GM12872 (cell line): Measurements from ENCODE around the gene LOC101059915.

Source experiments
- TF ChIP-seq, protein P1 (sequence below): IDR thresholded peaks from 3 replicates; pipeline ENCODE4 v1.5.1; 2011; ENCODE audit warnings: low read depth, mild to moderate bottlenecking, low read length, moderate library complexity; ENCODE audit not compliant: insufficient read depth

The LOC101059915 gene

GRCh38 chrX:71632923-71633657 is 34.3 kb upstream of the LOC101059915 start:
- TF ChIP-seq, protein P1, sequence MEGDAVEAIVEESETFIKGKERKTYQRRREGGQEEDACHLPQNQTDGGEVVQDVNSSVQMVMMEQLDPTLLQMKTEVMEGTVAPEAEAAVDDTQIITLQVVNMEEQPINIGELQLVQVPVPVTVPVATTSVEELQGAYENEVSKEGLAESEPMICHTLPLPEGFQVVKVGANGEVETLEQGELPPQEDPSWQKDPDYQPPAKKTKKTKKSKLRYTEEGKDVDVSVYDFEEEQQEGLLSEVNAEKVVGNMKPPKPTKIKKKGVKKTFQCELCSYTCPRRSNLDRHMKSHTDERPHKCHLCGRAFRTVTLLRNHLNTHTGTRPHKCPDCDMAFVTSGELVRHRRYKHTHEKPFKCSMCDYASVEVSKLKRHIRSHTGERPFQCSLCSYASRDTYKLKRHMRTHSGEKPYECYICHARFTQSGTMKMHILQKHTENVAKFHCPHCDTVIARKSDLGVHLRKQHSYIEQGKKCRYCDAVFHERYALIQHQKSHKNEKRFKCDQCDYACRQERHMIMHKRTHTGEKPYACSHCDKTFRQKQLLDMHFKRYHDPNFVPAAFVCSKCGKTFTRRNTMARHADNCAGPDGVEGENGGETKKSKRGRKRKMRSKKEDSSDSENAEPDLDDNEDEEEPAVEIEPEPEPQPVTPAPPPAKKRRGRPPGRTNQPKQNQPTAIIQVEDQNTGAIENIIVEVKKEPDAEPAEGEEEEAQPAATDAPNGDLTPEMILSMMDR, result no peak

DNA sequence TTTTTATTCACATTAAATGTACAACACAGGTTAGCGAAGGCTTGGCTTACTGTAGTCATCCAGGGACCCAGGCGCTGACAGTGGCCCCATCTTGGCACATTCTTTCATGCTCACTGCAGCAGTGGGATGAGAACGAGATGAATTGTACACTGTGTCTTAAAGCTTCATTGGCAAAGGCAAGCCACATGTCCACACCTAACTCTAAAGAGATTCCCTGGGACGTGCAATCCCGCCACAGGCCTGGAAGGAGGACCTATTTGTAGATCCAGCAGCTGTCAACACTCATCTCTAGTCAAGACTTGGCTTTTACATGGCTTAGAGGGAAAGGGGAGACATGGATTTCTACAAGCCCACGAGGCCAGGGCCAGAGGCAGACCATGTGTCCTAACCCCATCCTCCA is 33.0 kb upstream of the LOC101059915 start:
- TF ChIP-seq, protein P1, result no peak

GRCh38 chrX:71636438-71637252 is 30.7 kb upstream of the LOC101059915 start:
- TF ChIP-seq, protein P1, result no peak

GRCh38 chrX:71637253-71637618 is 30.1 kb upstream of the LOC101059915 start:
- TF ChIP-seq, protein P1, result no peak

- TF ChIP-seq, protein P1, result no peak
Measured at GRCh38 chrX:71637848-71638247, 29.5 kb upstream of the LOC101059915 start.

DNA sequence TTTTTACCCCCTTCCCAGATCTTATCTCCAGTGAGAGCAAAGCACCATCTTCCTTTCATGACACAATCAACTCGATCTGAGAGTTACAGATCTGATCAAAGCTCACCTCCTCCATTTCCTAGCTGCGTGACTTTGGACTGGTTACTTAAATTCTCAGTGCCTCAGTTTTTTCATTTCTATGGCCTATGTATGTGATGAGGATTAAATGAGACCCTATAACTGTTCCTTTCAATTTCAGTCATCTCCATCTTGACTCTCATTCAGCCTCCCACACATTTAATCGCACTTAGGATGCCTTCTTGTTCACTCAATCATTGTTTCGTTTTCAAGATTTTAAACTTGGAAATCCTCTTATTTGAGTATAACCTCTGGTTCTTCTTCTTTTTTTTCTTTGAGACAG is 28.9 kb upstream of the LOC101059915 start:
- TF ChIP-seq, protein P1, result no peak

DNA sequence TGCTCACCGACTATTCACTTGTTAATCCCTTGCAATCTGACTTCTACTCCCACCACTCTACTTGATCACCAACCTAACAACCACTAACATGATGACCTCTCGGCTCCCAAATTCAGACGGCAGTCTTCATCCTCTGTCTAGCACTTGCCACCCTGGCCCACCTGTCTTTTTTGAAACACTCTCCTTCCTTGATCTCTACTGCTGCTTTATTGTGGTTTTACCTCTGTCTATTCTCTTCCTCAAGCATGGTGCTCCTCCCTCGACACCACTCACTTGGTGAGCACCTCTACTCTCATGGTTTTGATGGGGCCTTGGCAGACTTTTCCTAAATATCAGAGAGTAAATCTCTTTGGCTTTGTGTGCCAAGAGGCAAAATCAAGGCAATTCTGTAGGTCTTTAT is 27.3 kb upstream of the LOC101059915 start:
- TF ChIP-seq, protein P1, result no peak
